HepG2 (cell line): ENCODE results near the gene NBPF1. TPM values are rescaled to one million over a fixed set of nuclear protein-coding genes. Genes with fewer than 3 reads are reported as not detected.

Source experiments
- BORCS8-MEF2B ChIP-seq: sonication (generic); formaldehyde crosslinking; IDR thresholded peaks from 2 replicates; pipeline ENCODE4 v1.8.0; 2022; ENCODE audit warnings: mild to moderate bottlenecking, missing genetic modification reagents
- FOXC1 ChIP-seq: sonication (generic); formaldehyde crosslinking; IDR thresholded peaks from 2 replicates; pipeline ENCODE4 v1.8.0; 2022; ENCODE audit warnings: mild to moderate bottlenecking, missing genetic modification reagents, borderline replicate concordance
- FOXK2 ChIP-seq: fragments of 450-650 bp; IDR thresholded peaks from 2 replicates; pipeline ENCODE4 v1.6.1; 2016
- HNF1A ChIP-seq, 2 experiments: sonication (generic) in 1 of 2; formaldehyde crosslinking in 1 of 2; IDR thresholded peaks; 2 replicates each; pipeline versions ENCODE4 v1.4.0 to v1.6.1; 2016 to 2020; ENCODE audit warnings: borderline replicate concordance in 1 of 2, low read depth in 1 of 2, mild to moderate bottlenecking in 1 of 2, missing genetic modification reagents in 1 of 2
- SAP130 ChIP-seq: IDR thresholded peaks from 2 replicates; pipeline ENCODE4 v1.6.1; 2016; ENCODE audit warnings: low read depth
- TEAD3 ChIP-seq: optimal IDR thresholded peaks from 2 replicates; pipeline ENCODE3; 2016; ENCODE audit warnings: borderline replicate concordance
- ZNF766 ChIP-seq: sonication (generic); formaldehyde crosslinking; IDR thresholded peaks from 2 replicates; pipeline ENCODE4 v1.5.0; 2020; ENCODE audit warnings: missing genetic modification reagents, borderline replicate concordance
- polyA plus RNA-seq, 8 experiments: library from polyadenylated mRNA; depleted of rRNA in 3 of 8; stranded (reverse) in 7 of 8; unstranded in 1 of 8; fragments of >200 nt; fragmentation: Illumina TruSeq in 4 of 8; extraction: Trizol in 4 of 8; gene quantifications; 2 replicates each; pipeline versions ENCODE4 v1.2.1 to v1.2.3, GENCODE V29; 2011 to 2016; ENCODE audit warnings: low read depth in 4 of 8, missing spikeins in 1 of 8, mixed read lengths in 1 of 8; ENCODE audit not compliant: insufficient read depth in 1 of 8
- total RNA-seq, 5 experiments: library from RNA; depleted of rRNA; stranded (reverse); fragments of >200 nt; fragmentation: Illumina TruSeq; extraction: Trizol; gene quantifications; 2 replicates each; pipeline ENCODE4 v1.2.3, GENCODE V29; 2016; ENCODE audit warnings: low read depth in 1 of 5
- TF ChIP-seq, protein P1 (sequence below): sonication (generic); formaldehyde crosslinking; IDR thresholded peaks from 2 replicates; pipeline ENCODE4 v1.4.0; 2020; ENCODE audit warnings: mild to moderate bottlenecking, low read depth, missing genetic modification reagents
- TF ChIP-seq, protein P2 (sequence below): IDR thresholded peaks from 2 replicates; pipeline ENCODE4 v1.4.0; 2020; ENCODE audit warnings: mild to moderate bottlenecking, missing genetic modification reagents
- TF ChIP-seq, protein P3 (sequence below): sonication (generic); formaldehyde crosslinking; IDR thresholded peaks from 2 replicates; pipeline ENCODE4 v1.8.1; 2023; ENCODE audit warnings: mild to moderate bottlenecking, inconsistent platforms, moderate library complexity, missing genetic modification reagents, borderline replicate concordance
- TF ChIP-seq, protein P4 (sequence below): sonication (generic); formaldehyde crosslinking; IDR thresholded peaks from 2 replicates; pipeline ENCODE4 v1.4.0; 2020; ENCODE audit warnings: missing genetic modification reagents

NBPF1 gene
- total and polyA plus RNA-seq, 2 of the 13 experiments (the other 11 are each of a cell fraction or from before 2014, with no cell fraction given), result 30.3 to 35.6 TPM

DNA sequence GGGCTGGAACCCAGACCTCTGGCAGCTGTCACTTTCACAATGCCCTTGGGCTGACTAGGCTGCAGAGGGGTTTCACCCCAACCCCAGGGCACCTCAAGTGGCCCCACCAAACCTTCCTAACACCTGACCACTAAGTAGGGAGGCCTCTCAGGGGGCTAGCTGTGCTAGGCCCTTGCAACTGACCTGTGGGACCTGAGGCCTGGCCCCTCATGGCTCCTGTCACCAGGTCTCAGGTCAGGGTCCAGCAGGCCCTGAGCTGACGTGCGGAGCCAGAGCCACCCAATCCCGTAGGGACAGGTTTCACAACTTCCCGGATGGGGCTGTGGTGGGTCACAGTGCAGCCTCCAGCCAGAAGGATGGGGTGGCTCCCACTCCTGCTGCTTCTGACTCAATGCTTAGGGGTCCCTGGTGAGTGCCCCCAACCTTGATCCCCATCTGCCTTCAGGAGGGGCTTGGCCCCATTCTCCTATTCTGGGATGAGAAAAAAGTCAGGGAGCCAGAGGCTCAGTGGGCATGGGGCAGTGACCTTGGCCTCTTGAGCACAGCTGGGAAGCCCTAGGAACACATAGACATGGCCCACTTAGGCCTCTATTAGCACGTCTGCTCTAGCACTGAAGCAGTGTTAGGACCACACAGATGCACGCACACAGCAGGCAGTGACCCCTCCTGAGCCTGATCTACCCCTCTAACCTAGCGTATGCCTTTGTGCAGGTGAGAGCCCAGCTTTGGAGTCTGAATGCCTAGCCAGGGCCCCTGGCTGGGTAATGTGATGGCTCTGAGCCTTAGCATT lies 32.1 kb upstream of the NBPF1 start (continued):
- TF ChIP-seq HNF1A (IDR thresholded peaks at IDR 0.05; ENCODE audit: low read depth) (peak; percentile 40; the same call in 1 of the 2 replicates), HNF1A (CRISPR knock-in tag; IDR thresholded peaks at IDR 0.05; ENCODE audit: borderline replicate concordance) (peak; percentile 81; the same call in 1 of the 2 replicates), BORCS8-MEF2B (CRISPR knock-in tag) (peak; percentile 89; the same call in 1 of the 2 replicates), TEAD3 (CRISPR knock-in tag) (peak; percentile 36), FOXC1 (CRISPR knock-in tag) (0 out of 2 replicates have a peak, but pooled peaks have one; percentile 8), ZNF766 (CRISPR knock-in tag) (peak; percentile 91; the same call in 1 of the 2 replicates), FOXK2 (peak; percentile 59), SAP130 (CRISPR knock-in tag) (peak; percentile 99)
- TF ChIP-seq, protein P1, sequence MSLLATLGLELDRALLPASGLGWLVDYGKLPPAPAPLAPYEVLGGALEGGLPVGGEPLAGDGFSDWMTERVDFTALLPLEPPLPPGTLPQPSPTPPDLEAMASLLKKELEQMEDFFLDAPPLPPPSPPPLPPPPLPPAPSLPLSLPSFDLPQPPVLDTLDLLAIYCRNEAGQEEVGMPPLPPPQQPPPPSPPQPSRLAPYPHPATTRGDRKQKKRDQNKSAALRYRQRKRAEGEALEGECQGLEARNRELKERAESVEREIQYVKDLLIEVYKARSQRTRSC (CRISPR knock-in tag), result peak; percentile 78; the same call in 1 of the 2 replicates
- TF ChIP-seq, protein P2, sequence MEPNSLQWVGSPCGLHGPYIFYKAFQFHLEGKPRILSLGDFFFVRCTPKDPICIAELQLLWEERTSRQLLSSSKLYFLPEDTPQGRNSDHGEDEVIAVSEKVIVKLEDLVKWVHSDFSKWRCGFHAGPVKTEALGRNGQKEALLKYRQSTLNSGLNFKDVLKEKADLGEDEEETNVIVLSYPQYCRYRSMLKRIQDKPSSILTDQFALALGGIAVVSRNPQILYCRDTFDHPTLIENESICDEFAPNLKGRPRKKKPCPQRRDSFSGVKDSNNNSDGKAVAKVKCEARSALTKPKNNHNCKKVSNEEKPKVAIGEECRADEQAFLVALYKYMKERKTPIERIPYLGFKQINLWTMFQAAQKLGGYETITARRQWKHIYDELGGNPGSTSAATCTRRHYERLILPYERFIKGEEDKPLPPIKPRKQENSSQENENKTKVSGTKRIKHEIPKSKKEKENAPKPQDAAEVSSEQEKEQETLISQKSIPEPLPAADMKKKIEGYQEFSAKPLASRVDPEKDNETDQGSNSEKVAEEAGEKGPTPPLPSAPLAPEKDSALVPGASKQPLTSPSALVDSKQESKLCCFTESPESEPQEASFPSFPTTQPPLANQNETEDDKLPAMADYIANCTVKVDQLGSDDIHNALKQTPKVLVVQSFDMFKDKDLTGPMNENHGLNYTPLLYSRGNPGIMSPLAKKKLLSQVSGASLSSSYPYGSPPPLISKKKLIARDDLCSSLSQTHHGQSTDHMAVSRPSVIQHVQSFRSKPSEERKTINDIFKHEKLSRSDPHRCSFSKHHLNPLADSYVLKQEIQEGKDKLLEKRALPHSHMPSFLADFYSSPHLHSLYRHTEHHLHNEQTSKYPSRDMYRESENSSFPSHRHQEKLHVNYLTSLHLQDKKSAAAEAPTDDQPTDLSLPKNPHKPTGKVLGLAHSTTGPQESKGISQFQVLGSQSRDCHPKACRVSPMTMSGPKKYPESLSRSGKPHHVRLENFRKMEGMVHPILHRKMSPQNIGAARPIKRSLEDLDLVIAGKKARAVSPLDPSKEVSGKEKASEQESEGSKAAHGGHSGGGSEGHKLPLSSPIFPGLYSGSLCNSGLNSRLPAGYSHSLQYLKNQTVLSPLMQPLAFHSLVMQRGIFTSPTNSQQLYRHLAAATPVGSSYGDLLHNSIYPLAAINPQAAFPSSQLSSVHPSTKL (CRISPR knock-in tag), result peak; percentile 90
- TF ChIP-seq, protein P3, sequence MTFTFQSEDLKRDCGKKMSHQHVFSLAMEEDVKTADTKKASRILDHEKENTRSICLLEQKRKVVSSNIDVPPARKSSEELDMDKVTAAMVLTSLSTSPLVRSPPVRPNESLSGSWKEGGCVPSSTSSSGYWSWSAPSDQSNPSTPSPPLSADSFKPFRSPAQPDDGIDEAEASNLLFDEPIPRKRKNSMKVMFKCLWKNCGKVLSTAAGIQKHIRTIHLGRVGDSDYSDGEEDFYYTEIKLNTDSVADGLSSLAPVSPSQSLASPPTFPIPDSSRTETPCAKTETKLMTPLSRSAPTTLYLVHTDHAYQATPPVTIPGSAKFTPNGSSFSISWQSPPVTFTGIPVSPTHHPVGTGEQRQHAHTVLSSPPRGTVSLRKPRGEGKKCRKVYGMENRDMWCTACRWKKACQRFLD (CRISPR knock-in tag), result peak; percentile 98
- TF ChIP-seq, protein P4, sequence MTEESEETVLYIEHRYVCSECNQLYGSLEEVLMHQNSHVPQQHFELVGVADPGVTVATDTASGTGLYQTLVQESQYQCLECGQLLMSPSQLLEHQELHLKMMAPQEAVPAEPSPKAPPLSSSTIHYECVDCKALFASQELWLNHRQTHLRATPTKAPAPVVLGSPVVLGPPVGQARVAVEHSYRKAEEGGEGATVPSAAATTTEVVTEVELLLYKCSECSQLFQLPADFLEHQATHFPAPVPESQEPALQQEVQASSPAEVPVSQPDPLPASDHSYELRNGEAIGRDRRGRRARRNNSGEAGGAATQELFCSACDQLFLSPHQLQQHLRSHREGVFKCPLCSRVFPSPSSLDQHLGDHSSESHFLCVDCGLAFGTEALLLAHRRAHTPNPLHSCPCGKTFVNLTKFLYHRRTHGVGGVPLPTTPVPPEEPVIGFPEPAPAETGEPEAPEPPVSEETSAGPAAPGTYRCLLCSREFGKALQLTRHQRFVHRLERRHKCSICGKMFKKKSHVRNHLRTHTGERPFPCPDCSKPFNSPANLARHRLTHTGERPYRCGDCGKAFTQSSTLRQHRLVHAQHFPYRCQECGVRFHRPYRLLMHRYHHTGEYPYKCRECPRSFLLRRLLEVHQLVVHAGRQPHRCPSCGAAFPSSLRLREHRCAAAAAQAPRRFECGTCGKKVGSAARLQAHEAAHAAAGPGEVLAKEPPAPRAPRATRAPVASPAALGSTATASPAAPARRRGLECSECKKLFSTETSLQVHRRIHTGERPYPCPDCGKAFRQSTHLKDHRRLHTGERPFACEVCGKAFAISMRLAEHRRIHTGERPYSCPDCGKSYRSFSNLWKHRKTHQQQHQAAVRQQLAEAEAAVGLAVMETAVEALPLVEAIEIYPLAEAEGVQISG (CRISPR knock-in tag), result peak; percentile 92
